ENCODE data around the gene ZNF518A. TPM values are rescaled to one million over a fixed set of nuclear protein-coding genes. Genes with fewer than 3 reads are reported as not detected.
"Not testable (repeated sequence)": the region's sequence is repeated elsewhere in the genome, so short reads cannot be mapped to it uniquely, and the experiment has no call there.

Gene ZNF518A
- total RNA-seq, 2 experiments from 2014 or later, result 10.7 to 12.1 TPM

DNA sequence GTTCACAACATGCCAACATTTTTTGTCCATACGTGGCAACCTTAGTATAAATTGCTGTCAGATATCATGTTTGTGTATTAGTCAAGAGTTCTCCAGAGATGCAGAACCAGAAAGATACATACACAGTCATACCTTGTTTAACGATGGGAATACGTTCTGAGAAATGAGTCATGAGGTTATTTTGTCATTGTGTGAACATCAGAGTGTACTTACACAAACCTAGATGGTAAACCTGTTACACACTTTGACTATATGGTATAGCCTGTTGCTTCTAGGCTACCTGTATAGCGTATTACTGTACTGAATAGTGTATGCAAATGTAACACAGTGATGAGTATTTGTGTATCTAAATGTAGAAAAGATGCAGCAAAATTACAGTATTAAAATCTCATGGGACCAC, 22.3 kb downstream of the ZNF518A start:
- Mint-ChIP-seq H3K27me3 (ENCODE audit: low read depth) (no peaks in the 10 kb centered on the region), H3K9me3 (peaks cover 5% of the 10 kb centered on the region), H3K4me1 (ENCODE audit: low read depth) (no peaks in the 10 kb centered on the region), H3K36me3 (ENCODE audit: low read depth) (peaks cover 70% of the 10 kb centered on the region), H3K27ac (no peak overlapping the region), H3K4me3 (no peak overlapping the region)
- intact Hi-C loops (cut with micrococcal nuclease), result no loop called here
- CTCF ChIA-PET, result no interaction called here
- DNase-seq, result no peak

- peaks cover 10% of the 10 kb centered on the region for H3K9me3 Mint-ChIP-seq
- H3K36me3 Mint-ChIP-seq (ENCODE audit: low read depth), result peaks cover 70% of the 10 kb centered on the region
- CTCF ChIA-PET, result no interaction called here
- no peaks in the 10 kb centered on the region for H3K4me1 Mint-ChIP-seq (ENCODE audit: low read depth)
- no peak for DNase-seq
- H3K27ac Mint-ChIP-seq, result no peak overlapping the region
- no peaks in the 10 kb centered on the region for H3K27me3 Mint-ChIP-seq (ENCODE audit: low read depth)
- no peak overlapping the region for H3K4me3 Mint-ChIP-seq
- intact Hi-C loops (cut with micrococcal nuclease), result no loop called here
Measured at GRCh38 chr10:96153070-96153469, 23.0 kb downstream of the ZNF518A start.

DNA sequence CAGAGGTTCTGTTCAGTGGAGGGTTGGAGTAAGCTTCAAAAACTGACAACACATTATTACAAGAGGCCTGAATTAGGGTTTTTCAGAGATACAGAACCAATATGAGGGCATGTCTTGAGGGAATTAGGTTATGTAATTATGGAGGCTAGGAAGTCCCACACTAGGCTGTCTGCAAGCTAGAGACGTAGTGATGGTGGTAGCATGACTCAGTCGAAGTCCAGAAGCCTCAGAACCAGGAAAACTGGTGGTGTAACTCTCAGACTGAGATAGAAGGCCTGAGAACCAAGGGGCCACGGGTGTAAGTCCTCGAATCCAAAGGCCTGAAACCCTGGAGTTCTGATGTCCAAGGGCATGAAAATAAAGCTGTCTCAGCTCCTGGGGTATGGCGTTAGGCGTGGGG, 35.6 kb downstream of the ZNF518A start:
- DNase-seq, result no peak
- H3K27me3 Mint-ChIP-seq (ENCODE audit: low read depth), result no peaks in the 10 kb centered on the region
- CTCF ChIA-PET, result no interaction called here
- no peak overlapping the region for H3K27ac Mint-ChIP-seq
- H3K4me1 Mint-ChIP-seq (ENCODE audit: low read depth), result no peaks in the 10 kb centered on the region
- intact Hi-C loops (cut with micrococcal nuclease), result no loop called here
- no peak overlapping the region for H3K4me3 Mint-ChIP-seq
- H3K36me3 Mint-ChIP-seq (ENCODE audit: low read depth), result peaks cover 19% of the 10 kb centered on the region
- H3K9me3 Mint-ChIP-seq, result peaks cover 42% of the 10 kb centered on the region

DNA sequence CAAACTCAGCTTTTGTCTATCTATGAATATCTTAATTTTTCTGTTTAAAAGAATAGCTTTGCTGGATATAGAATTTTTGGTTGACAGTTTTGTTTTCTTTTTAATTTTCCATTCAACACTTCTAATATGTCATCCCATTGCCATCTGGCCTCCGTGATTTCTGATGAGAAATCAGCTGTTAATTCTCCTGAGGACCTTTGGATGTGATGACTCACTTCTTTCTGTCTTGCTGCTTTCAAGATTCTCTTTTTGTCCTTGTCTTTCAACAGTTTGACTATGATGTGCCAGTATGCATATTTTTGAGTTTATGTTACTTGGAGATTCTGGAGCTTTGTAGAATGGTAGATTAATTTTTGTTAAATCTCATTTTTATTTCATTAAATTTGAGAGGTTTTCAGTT, 38.4 kb downstream of the ZNF518A start:
- H3K4me3 Mint-ChIP-seq, result no peak overlapping the region
- H3K27ac Mint-ChIP-seq, result no peak overlapping the region
- CTCF ChIA-PET, result interaction anchor here (0.7 to 1.2 kb wide), 3 partner anchors 29 to 301 kb away, joined by 3 to 5 read pairs (median 3); no protein-coding TSS in a partner anchor
- H3K9me3 Mint-ChIP-seq, result peaks cover 49% of the 10 kb centered on the region
- no peaks in the 10 kb centered on the region for H3K4me1 Mint-ChIP-seq (ENCODE audit: low read depth)
- peaks cover 9% of the 10 kb centered on the region for H3K36me3 Mint-ChIP-seq (ENCODE audit: low read depth)
- DNase-seq, result no peak
- intact Hi-C loops (cut with micrococcal nuclease), result no loop called here
- H3K27me3 Mint-ChIP-seq (ENCODE audit: low read depth), result peaks cover 2% of the 10 kb centered on the region

- Mint-ChIP-seq H3K36me3 (ENCODE audit: low read depth) (peaks cover 6% of the 10 kb centered on the region), H3K27ac (no peak overlapping the region), H3K4me1 (ENCODE audit: low read depth) (no peaks in the 10 kb centered on the region), H3K9me3 (peaks cover 54% of the 10 kb centered on the region), H3K4me3 (no peak overlapping the region), H3K27me3 (ENCODE audit: low read depth) (peaks cover 7% of the 10 kb centered on the region)
- intact Hi-C loops (cut with micrococcal nuclease), result no loop called here
- no peak for DNase-seq
- CTCF ChIA-PET, result no interaction called here
Measured at GRCh38 chr10:96170230-96170629, 40.1 kb downstream of the ZNF518A start.

DNA sequence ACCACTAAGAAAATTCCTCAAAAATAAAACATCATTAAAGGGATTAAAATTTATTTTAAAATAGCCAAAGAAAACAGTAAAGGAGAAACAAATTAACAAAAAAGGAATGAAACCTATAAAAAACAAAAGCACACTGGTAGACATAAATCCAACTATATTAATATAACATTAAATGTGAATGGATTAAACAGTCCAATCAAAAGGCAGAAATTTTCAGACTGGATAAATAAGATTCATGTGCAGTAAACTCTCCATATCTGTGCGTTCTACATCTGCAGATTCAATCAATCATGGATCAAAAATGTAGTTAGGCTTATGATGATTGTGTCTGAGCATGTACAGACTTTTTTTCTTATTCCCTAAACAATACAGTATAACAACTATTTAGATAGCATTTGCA, 42.6 kb downstream of the ZNF518A start:
- intact Hi-C loops (cut with micrococcal nuclease), result no loop called here
- CTCF ChIA-PET, result no interaction called here
- H3K27ac Mint-ChIP-seq, result no peak overlapping the region
- no peak overlapping the region for H3K4me3 Mint-ChIP-seq
- H3K27me3 Mint-ChIP-seq (ENCODE audit: low read depth), result peaks cover 7% of the 10 kb centered on the region
- no peak for DNase-seq
- H3K36me3 Mint-ChIP-seq (ENCODE audit: low read depth), result peaks cover 1% of the 10 kb centered on the region
- H3K4me1 Mint-ChIP-seq (ENCODE audit: low read depth), result no peaks in the 10 kb centered on the region
- H3K9me3 Mint-ChIP-seq, result peaks cover 42% of the 10 kb centered on the region

DNA sequence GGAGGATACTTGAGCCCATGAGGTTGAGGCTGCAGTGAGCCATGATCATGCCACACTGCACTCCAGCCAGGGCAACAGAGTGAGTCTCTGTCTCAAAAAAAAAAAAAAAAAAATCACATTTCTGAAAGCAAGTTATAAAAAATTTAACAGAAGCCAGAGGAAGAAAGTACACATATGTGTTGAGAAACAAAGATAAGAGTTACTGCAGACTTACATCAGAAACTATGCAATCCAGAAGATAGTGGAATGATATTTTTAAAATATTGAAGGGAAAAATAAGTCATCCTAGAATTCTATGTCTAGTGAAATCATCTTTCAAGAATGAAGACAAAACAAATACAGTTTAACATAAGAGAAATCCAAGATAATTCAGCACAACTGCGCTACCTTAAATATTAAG, 46.9 kb downstream of the ZNF518A start:
- Mint-ChIP-seq H3K27me3 (ENCODE audit: low read depth) (peaks cover 12% of the 10 kb centered on the region), H3K4me3 (no peak overlapping the region), H3K4me1 (ENCODE audit: low read depth) (no peaks in the 10 kb centered on the region), H3K36me3 (ENCODE audit: low read depth) (no peaks in the 10 kb centered on the region), H3K27ac (no peak overlapping the region), H3K9me3 (peaks cover 30% of the 10 kb centered on the region)
- intact Hi-C loops (cut with micrococcal nuclease), result no loop called here
- DNase-seq, result no peak
- CTCF ChIA-PET, result no interaction called here

- Mint-ChIP-seq H3K27ac (no peak overlapping the region), H3K9me3 (peaks cover 2% of the 10 kb centered on the region), H3K36me3 (ENCODE audit: low read depth) (no peaks in the 10 kb centered on the region), H3K4me3 (no peak overlapping the region), H3K4me1 (ENCODE audit: low read depth) (no peaks in the 10 kb centered on the region), H3K27me3 (ENCODE audit: low read depth) (peaks cover 12% of the 10 kb centered on the region)
- CTCF ChIA-PET, result no interaction called here
- intact Hi-C loops (cut with micrococcal nuclease), result no loop called here
- DNase-seq, result no peak
Measured at GRCh38 chr10:96188421-96188820, 58.3 kb downstream of the ZNF518A start.

- DNase-seq, result no peak
- Mint-ChIP-seq H3K4me3 (no peak overlapping the region), H3K9me3 (peaks cover 2% of the 10 kb centered on the region), H3K27ac (no peak overlapping the region), H3K4me1 (ENCODE audit: low read depth) (no peaks in the 10 kb centered on the region), H3K27me3 (ENCODE audit: low read depth) (peaks cover 10% of the 10 kb centered on the region), H3K36me3 (ENCODE audit: low read depth) (no peaks in the 10 kb centered on the region)
- CTCF ChIA-PET, result no interaction called here
- intact Hi-C loops (cut with micrococcal nuclease), result no loop called here
Measured at GRCh38 chr10:96188916-96189315, 58.8 kb downstream of the ZNF518A start.

DNA sequence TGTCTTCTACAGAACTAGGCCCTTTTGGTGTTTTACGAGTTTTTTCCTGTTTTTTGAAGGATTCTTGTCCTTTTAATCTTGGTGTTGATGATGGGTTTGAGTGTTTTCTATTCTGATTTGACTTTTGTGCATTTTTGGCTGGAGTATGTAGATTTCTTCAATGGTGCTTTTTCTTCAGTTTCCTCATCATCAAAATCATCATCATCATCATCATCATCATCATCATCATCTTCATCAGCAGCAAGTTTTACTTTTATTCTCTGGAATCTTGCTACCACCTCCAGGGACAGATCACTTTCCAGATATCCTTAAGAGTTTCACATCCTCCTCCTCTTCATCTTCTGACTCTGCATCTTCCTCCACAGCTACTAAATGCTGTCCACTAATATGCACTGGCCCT, 59.4 kb downstream of the ZNF518A start:
- not testable (repeated sequence) for H3K36me3 Mint-ChIP-seq (ENCODE audit: low read depth)

DNA sequence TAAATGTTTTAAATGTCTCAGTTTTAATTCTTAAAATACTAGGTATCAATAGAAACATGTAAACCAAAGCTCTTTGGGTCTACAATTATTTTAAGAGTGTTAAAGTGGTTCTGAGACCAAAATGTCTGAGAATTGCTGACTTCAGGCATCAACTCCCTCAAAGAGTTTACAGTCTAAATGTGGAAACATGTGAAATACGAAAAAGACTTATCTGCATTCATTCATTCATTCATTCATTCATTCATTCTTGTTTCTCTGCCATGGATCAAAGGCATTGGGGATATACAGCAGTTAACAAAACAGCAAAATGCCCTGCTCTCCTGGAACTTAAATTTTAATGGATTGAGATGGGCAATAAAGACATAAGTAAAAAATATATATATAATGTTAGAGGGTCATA, 71.4 kb downstream of the ZNF518A start:
- CTCF ChIA-PET, result no interaction called here

More for the DNA sequence above, 59.4 kb downstream of the ZNF518A start:
- H3K27me3 Mint-ChIP-seq (ENCODE audit: low read depth); H3K4me1 Mint-ChIP-seq (ENCODE audit: low read depth); H3K9me3 Mint-ChIP-seq; H3K4me3 Mint-ChIP-seq; CTCF ChIA-PET; DNase-seq; intact Hi-C loops (cut with micrococcal nuclease); H3K27ac Mint-ChIP-seq: not testable (repeated sequence)

GRCh38 chr10:96205580-96205979, 75.5 kb downstream of the ZNF518A start:
- no peak for DNase-seq
- no peaks in the 10 kb centered on the region for H3K4me1 Mint-ChIP-seq (ENCODE audit: low read depth)
- no peak overlapping the region for H3K4me3 Mint-ChIP-seq
- intact Hi-C loops (cut with micrococcal nuclease), result no loop called here
- H3K27me3 Mint-ChIP-seq (ENCODE audit: low read depth), result no peaks in the 10 kb centered on the region
- H3K36me3 Mint-ChIP-seq (ENCODE audit: low read depth), result no peaks in the 10 kb centered on the region
- H3K9me3 Mint-ChIP-seq, result no peaks in the 10 kb centered on the region
- CTCF ChIA-PET, result no interaction called here
- H3K27ac Mint-ChIP-seq, result no peak overlapping the region

More for the DNA sequence above, 71.4 kb downstream of the ZNF518A start:
- no peaks in the 10 kb centered on the region for H3K9me3 Mint-ChIP-seq
- no peaks in the 10 kb centered on the region for H3K27me3 Mint-ChIP-seq (ENCODE audit: low read depth)
- intact Hi-C loops (cut with micrococcal nuclease), result no loop called here
- no peak overlapping the region for H3K4me3 Mint-ChIP-seq
- no peak overlapping the region for H3K27ac Mint-ChIP-seq
- no peaks in the 10 kb centered on the region for H3K36me3 Mint-ChIP-seq (ENCODE audit: low read depth)
- no peaks in the 10 kb centered on the region for H3K4me1 Mint-ChIP-seq (ENCODE audit: low read depth)
- no peak for DNase-seq

DNA sequence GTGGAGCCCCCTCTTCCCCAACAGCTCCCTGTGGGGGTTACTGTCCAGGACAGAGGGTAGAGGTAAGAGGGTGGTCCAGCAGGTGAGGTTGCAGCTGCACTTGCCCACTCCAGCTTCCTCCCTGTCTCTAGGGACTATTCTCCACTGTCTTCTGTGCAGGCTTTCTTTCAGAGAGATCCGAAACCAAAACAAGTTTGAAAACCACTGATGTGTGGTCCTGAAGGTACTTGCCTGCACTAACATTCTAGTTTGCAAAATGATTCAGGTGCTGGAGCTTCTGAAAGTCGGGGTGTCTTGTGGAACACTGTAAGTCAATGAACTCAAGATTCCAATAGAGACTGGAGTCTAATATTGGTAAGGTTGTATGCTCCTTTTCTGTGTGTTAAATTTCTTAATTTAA, 78.2 kb downstream of the ZNF518A start:
- intact Hi-C loops (cut with micrococcal nuclease), result no loop called here

DNA sequence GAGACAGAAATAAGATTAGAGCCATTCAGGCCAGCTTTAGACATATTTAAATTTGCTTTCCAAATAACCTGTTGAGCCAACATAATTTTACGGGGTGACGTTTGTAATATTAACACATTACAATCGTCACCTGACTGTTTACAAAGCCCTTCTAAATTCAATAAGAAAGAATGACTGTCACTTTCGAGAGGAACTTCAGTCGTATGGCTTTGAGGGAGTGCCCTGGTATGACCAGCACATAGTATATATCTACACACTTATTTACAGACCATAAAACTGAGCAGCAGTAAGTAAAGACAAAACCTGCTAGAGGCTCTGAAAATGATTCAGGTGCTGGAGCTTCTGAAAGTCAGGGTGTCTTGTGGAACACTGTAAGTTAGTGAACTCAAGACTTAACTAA, 78.8 kb downstream of the ZNF518A start:
- intact Hi-C loops (cut with micrococcal nuclease), result no loop called here
- no peak for DNase-seq
- H3K27ac Mint-ChIP-seq, result no peak overlapping the region
- peaks cover 7% of the 10 kb centered on the region for H3K27me3 Mint-ChIP-seq (ENCODE audit: low read depth)
- H3K4me1 Mint-ChIP-seq (ENCODE audit: low read depth), result no peaks in the 10 kb centered on the region
- H3K9me3 Mint-ChIP-seq, result no peaks in the 10 kb centered on the region
- CTCF ChIA-PET, result interaction anchor here (3.2 kb wide), 1 partner anchor 21 kb away, joined by 19 read pairs; no protein-coding TSS in a partner anchor
- no peak overlapping the region for H3K4me3 Mint-ChIP-seq
- no peaks in the 10 kb centered on the region for H3K36me3 Mint-ChIP-seq (ENCODE audit: low read depth)

More for the DNA sequence above, 78.2 kb downstream of the ZNF518A start:
- Mint-ChIP-seq H3K4me3 (no peak overlapping the region), H3K27me3 (ENCODE audit: low read depth) (peaks cover 5% of the 10 kb centered on the region), H3K36me3 (ENCODE audit: low read depth) (no peaks in the 10 kb centered on the region), H3K27ac (no peak overlapping the region), H3K4me1 (ENCODE audit: low read depth) (no peaks in the 10 kb centered on the region), H3K9me3 (no peaks in the 10 kb centered on the region)
- DNase-seq, result no peak
- CTCF ChIA-PET, result interaction anchor here (3.2 kb wide), 1 partner anchor 21 kb away, joined by 19 read pairs; no protein-coding TSS in a partner anchor
